ENCODE data around the gene DCC.

Gene DCC

DNA sequence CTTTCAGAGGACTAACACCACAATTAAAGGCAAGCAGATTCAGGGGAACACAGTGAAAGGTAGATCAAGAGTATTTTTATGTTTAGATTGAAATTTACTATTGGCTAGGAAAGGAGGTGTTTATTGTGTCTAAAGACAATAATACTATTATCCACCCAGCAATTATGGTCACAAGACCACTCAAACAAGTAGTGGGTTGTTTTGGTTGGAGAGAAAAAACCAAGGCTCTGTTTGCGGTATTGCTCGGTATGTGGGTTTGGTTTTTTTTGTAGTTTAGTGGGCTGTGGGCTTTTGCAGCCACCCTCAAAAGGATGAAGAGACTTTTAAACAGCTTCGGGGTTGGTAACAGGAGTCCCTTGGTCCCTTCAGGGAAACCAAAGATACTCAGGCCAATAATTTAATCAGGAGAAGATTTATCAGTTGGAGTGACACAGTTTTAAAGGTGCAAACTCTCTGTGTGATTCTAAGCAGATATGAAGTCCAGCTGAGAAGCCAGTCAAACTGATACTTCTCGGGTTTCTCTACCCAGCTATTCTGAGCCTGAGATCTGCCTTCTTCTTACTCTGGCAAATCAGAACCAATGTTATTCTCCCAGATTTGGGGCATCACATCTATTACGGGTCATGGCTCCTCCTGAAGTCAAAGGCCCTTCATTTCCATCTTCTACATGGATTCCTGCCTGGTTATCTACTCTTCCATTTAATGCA is 55.3 kb downstream of the DCC start:
- no peak for DNase-seq (ENCODE audit: extremely low spot score)
- TF ChIP-seq CTBP1 (IDR thresholded peaks at IDR 0.05; ENCODE audit: borderline replicate concordance) (no peak), HDGF (IDR thresholded peaks at IDR 0.05; ENCODE audit: borderline replicate concordance) (no peak), SUZ12 (IDR thresholded peaks at IDR 0.05) (no peak), FOXM1 (IDR thresholded peaks at IDR 0.05; ENCODE audit: borderline replicate concordance) (no peak), FOXK2 (IDR thresholded peaks at IDR 0.05) (no peak), L3MBTL2 (conservative IDR thresholded peaks at IDR 0.05) (no peak), NFRKB (IDR thresholded peaks at IDR 0.05) (no peak), TARDBP (IDR thresholded peaks at IDR 0.05) (no peak), ELF4 (IDR thresholded peaks at IDR 0.05) (no peak), BHLHE40 (IDR thresholded peaks at IDR 0.05; ENCODE audit: borderline replicate concordance) (no peak), ZNF384 (IDR thresholded peaks at IDR 0.05) (no peak), FOXA1 (IDR thresholded peaks at IDR 0.05) (no peak)
- TF ChIP-seq, protein P1, sequence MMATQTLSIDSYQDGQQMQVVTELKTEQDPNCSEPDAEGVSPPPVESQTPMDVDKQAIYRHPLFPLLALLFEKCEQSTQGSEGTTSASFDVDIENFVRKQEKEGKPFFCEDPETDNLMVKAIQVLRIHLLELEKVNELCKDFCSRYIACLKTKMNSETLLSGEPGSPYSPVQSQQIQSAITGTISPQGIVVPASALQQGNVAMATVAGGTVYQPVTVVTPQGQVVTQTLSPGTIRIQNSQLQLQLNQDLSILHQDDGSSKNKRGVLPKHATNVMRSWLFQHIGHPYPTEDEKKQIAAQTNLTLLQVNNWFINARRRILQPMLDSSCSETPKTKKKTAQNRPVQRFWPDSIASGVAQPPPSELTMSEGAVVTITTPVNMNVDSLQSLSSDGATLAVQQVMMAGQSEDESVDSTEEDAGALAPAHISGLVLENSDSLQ (IDR thresholded peaks at IDR 0.05): no peak
- ChIA-PET POLR2A (no interaction called here), CTCF (no interaction called here)

DNA sequence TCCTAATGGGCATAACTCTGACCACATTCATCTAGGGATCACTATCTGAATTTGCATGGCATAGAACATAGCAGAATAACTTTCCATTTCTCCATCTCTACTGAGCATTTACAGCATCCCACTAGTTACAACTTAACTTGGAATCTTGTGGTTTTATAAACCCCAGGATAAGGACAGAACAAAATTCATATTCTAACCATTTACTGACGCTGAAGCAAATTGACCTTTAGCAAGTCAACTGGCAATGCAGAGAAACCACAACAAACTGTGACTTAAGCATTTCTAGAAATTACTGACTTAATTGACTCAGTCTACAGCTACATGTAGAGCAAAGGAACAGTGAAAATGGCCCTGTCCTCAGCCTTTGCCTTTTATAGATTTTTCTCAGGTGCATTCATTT is 61.2 kb downstream of the DCC start:
- no peak for DNase-seq (ENCODE audit: extremely low spot score)
- ChIA-PET CTCF (no interaction called here), POLR2A (no interaction called here)
- no peak for TF ChIP-seq FOXA1 (IDR thresholded peaks at IDR 0.05)
- TF ChIP-seq HDGF (IDR thresholded peaks at IDR 0.05; ENCODE audit: borderline replicate concordance): no peak
- TF ChIP-seq CTBP1 (IDR thresholded peaks at IDR 0.05; ENCODE audit: borderline replicate concordance): no peak
- TF ChIP-seq ZNF384 (IDR thresholded peaks at IDR 0.05): no peak
- TF ChIP-seq ARNT (IDR thresholded peaks at IDR 0.05): no peak
- TF ChIP-seq SUZ12 (IDR thresholded peaks at IDR 0.05): no peak

DNA sequence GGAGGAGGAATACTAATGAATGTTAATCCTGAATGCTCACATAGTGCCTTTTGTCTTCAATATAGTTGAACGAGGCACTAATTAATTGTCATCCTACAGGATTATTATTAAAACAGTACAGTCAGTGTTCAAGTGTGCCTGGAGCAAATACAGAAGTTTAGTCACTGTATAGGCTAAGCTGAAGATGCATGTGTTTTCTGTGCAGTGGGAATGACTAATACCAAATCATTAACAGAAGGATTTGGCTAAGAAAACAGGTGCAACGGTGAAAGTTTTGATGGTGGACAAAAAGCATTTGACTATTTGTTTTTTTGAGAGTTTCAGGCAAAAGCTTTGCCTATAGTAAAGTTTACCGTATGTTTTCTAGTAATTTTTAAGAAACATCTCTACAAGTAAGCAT is 62.8 kb downstream of the DCC start:
- CTCF ChIA-PET: no interaction called here
- TF ChIP-seq, protein P1 (IDR thresholded peaks at IDR 0.05): no peak
- no peak for TF ChIP-seq L3MBTL2 (conservative IDR thresholded peaks at IDR 0.05)
- TF ChIP-seq FOXM1 (IDR thresholded peaks at IDR 0.05; ENCODE audit: borderline replicate concordance): no peak
- TF ChIP-seq LEF1 (IDR thresholded peaks at IDR 0.05; ENCODE audit: borderline replicate concordance): no peak
- TF ChIP-seq BHLHE40 (IDR thresholded peaks at IDR 0.05; ENCODE audit: borderline replicate concordance): no peak
- TF ChIP-seq ZNF384 (IDR thresholded peaks at IDR 0.05): no peak
- TF ChIP-seq HDGF (IDR thresholded peaks at IDR 0.05; ENCODE audit: borderline replicate concordance): no peak
- TF ChIP-seq TARDBP (IDR thresholded peaks at IDR 0.05): no peak
- DNase-seq (ENCODE audit: extremely low spot score): no peak
- POLR2A ChIA-PET: no interaction called here

DNA sequence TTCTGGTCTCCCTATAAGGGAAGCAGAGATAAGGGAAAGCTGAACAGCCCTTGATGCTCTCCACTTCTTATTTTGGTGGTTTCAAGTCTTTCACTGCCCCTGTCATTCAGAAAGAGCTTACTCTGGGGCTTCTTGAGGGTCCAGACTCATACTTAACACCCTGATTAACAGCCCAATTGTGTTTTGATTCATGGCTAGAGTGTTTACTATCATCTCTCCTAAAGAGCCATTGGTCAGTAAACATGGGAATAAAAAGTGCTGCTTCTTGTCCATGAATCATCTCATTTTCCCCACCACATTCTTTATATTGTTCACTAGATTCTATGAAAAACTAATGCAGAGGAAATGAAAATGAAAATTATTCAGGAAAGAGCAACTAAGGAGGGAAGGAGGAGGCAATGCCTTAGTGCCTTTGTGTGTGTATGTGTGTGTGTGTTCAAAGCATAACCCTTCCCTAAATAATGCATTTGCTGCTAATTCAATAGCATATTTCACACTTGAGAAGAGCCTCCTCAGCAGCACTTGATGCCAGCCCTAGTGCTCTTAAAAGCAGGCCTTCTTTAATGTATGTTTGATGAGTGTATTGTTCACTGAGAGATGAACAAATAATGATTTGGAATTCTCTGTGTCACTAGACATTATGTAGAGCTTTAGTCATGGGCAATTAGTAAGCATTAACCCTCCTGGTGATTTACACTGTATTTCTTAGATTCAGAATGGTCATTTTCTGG is 63.5 kb downstream of the DCC start:
- POLR2A ChIA-PET: no interaction called here

DNA sequence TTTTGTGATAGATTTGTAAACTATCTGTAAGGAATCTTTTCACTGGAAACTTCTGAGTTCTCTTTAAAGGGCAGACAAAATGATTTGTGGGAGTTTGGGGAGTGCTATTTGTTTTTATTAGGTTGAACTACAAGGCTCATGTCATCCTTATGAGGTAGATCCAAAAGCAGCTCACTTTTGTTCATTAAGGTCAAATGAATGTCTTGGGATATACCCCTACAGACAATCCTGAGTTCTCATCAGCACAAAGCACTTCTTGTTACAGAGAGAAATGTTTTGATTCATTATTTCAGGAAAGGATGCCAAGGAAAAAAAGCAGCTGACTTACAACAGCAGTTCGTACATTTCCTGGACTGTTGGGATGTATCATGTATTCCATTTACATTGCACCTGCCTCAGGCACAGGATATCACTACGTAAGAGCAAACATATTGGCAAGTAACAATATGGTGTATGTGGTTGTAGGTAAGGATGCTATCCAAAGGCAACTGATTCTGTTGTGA is 68.9 kb downstream of the DCC start:
- POLR2A ChIA-PET: no interaction called here
- CTCF ChIA-PET: no interaction called here
- no peak for TF ChIP-seq NFRKB (IDR thresholded peaks at IDR 0.05)
- no peak for TF ChIP-seq ZNF384 (IDR thresholded peaks at IDR 0.05)
- TF ChIP-seq, protein P1 (IDR thresholded peaks at IDR 0.05): no peak
- no peak for TF ChIP-seq ELF4 (IDR thresholded peaks at IDR 0.05)
- TF ChIP-seq SUZ12 (IDR thresholded peaks at IDR 0.05): no peak
- TF ChIP-seq CTBP1 (IDR thresholded peaks at IDR 0.05; ENCODE audit: borderline replicate concordance): no peak
- no peak for TF ChIP-seq FOXK2 (IDR thresholded peaks at IDR 0.05)
- no peak for TF ChIP-seq HDGF (IDR thresholded peaks at IDR 0.05; ENCODE audit: borderline replicate concordance)
- TF ChIP-seq L3MBTL2 (conservative IDR thresholded peaks at IDR 0.05): no peak
- TF ChIP-seq FOXM1 (IDR thresholded peaks at IDR 0.05; ENCODE audit: borderline replicate concordance): no peak

More for the DNA sequence above, 63.5 kb downstream of the DCC start:
- no peak for DNase-seq (ENCODE audit: extremely low spot score)
- CTCF ChIA-PET: no interaction called here
- no peak for TF ChIP-seq L3MBTL2 (conservative IDR thresholded peaks at IDR 0.05)
- TF ChIP-seq LEF1 (IDR thresholded peaks at IDR 0.05; ENCODE audit: borderline replicate concordance): no peak
- TF ChIP-seq SP1 (IDR thresholded peaks at IDR 0.05): no peak
- no peak for TF ChIP-seq HDGF (IDR thresholded peaks at IDR 0.05; ENCODE audit: borderline replicate concordance)
- TF ChIP-seq ZNF384 (IDR thresholded peaks at IDR 0.05): no peak
- TF ChIP-seq ARNT (IDR thresholded peaks at IDR 0.05): no peak
- no peak for TF ChIP-seq BHLHE40 (IDR thresholded peaks at IDR 0.05; ENCODE audit: borderline replicate concordance)
- TF ChIP-seq ELF4 (IDR thresholded peaks at IDR 0.05): no peak
- TF ChIP-seq TARDBP (IDR thresholded peaks at IDR 0.05): no peak
- TF ChIP-seq FOXM1 (IDR thresholded peaks at IDR 0.05; ENCODE audit: borderline replicate concordance): no peak
- TF ChIP-seq CTBP1 (IDR thresholded peaks at IDR 0.05; ENCODE audit: borderline replicate concordance): no peak

DNA sequence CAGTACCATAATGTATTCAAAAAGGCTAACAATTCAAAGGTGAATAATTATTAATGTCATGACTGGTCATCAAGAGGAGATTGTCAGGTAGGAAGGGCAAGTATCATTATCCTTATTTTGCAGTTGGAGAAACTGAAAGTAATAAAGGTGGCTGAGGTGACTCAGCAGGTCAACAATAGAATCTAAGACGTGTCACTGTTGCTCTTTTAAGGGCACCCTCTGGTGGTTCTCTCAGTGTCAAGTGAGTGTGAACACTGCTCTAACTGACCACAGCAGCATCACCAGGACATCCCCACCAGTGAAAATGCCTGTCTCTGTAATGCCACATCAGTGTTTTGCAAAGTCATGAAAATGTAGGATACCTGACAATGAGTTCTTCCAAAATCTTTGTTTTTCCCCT is 69.7 kb downstream of the DCC start:
- no peak for DNase-seq (ENCODE audit: extremely low spot score)
- ChIA-PET CTCF (no interaction called here), POLR2A (no interaction called here)
- TF ChIP-seq FOXK2 (IDR thresholded peaks at IDR 0.05) (no peak), SP1 (IDR thresholded peaks at IDR 0.05) (no peak), SUZ12 (IDR thresholded peaks at IDR 0.05) (no peak), ARNT (IDR thresholded peaks at IDR 0.05) (no peak), ELF4 (IDR thresholded peaks at IDR 0.05) (no peak), NFRKB (IDR thresholded peaks at IDR 0.05) (no peak), HDGF (IDR thresholded peaks at IDR 0.05; ENCODE audit: borderline replicate concordance) (no peak), FOXM1 (IDR thresholded peaks at IDR 0.05; ENCODE audit: borderline replicate concordance) (no peak), FOXA1 (IDR thresholded peaks at IDR 0.05) (no peak)

More for the DNA sequence above, 68.9 kb downstream of the DCC start:
- no peak for DNase-seq (ENCODE audit: extremely low spot score)

Data from HEK293T (cell line).